GM12878 (cell line): ENCODE data around the gene PYGM. TPM values are rescaled to one million over a fixed set of nuclear protein-coding genes. Genes with fewer than 3 reads are reported as not detected.

ENCODE experiments used
- CBFB ChIP-seq: IDR thresholded peaks from 2 replicates; pipeline ENCODE4 v1.6.1; 2016; ENCODE audit warnings: antibody characterized with exemption, low read depth
- CHD2 ChIP-seq: IDR thresholded peaks from 2 replicates; pipeline ENCODE4 v1.6.1; 2011; ENCODE audit warnings: low read depth, low read length, improper control_type of control experiment, borderline replicate concordance
- E4F1 ChIP-seq: fragments of 450-650 bp; IDR thresholded peaks from 2 replicates; pipeline ENCODE4 v1.6.1; 2018; ENCODE audit warnings: borderline replicate concordance, mild to moderate bottlenecking; ENCODE audit not compliant: partially characterized antibody
- EP300 ChIP-seq, 2 experiments: fragments of 150-350 bp in 1 of 2; IDR thresholded peaks; 2 replicates each; pipeline ENCODE4 v1.6.1; 2011 to 2012; ENCODE audit warnings: low read depth in 2 of 2, low read length in 2 of 2, borderline replicate concordance in 1 of 2, improper control_type of control experiment in 1 of 2, inconsistent platforms in 1 of 2; ENCODE audit not compliant: control insufficient read depth in 1 of 2
- FOS ChIP-seq: IDR thresholded peaks from 3 replicates; pipeline ENCODE4 v1.6.1; 2011; ENCODE audit warnings: borderline replicate concordance; ENCODE audit not compliant: insufficient read length; ENCODE audit errors: extremely low read depth
- HDAC6 ChIP-seq: fragments of 200-600 bp; sonication (generic); IDR thresholded peaks from one replicate; pipeline ENCODE4 v1.8.0; 2017; ENCODE audit warnings: antibody characterized with exemption; ENCODE audit not compliant: unreplicated experiment
- IRF3 ChIP-seq: fragments of 450-650 bp; IDR thresholded peaks from 2 replicates; pipeline ENCODE4 v1.6.1; 2014; ENCODE audit warnings: mild to moderate bottlenecking
- NBN ChIP-seq: fragments of 450-650 bp; IDR thresholded peaks from 2 replicates; pipeline ENCODE4 v1.6.1; 2016
- NR2C1 ChIP-seq: fragments of 450-650 bp; IDR thresholded peaks from 2 replicates; pipeline ENCODE4 v1.6.1; 2017; ENCODE audit warnings: antibody characterized with exemption, mild to moderate bottlenecking, moderate library complexity
- SIN3A ChIP-seq: IDR thresholded peaks from 2 replicates; pipeline ENCODE4 v1.6.1; 2012; ENCODE audit warnings: low read depth, low read length, improper control_type of control experiment
- SPI1 ChIP-seq: IDR thresholded peaks from 2 replicates; pipeline ENCODE4 v1.6.1; 2011; ENCODE audit warnings: low read depth, mild to moderate bottlenecking, low read length, moderate library complexity, borderline replicate concordance; ENCODE audit not compliant: insufficient read depth
- STAT3 ChIP-seq: IDR thresholded peaks from 2 replicates; pipeline ENCODE4 v1.6.1; 2011; ENCODE audit warnings: low read depth, low read length, improper control_type of control experiment
- SUZ12 ChIP-seq: fragments of 200-600 bp; sonication (generic); IDR thresholded peaks from one replicate; pipeline ENCODE4 v1.6.1; 2018; ENCODE audit warnings: antibody characterized with exemption, mild to moderate bottlenecking; ENCODE audit not compliant: unreplicated experiment
- ZNF687 ChIP-seq: fragments of 450-650 bp; IDR thresholded peaks from 2 replicates; pipeline ENCODE4 v1.6.1; 2017; ENCODE audit warnings: mild to moderate bottlenecking, moderate library complexity
- polyA plus RNA-seq, 11 experiments: library from polyadenylated mRNA; depleted of rRNA in 4 of 11; unstranded in 6 of 11; stranded (reverse) in 5 of 11; fragments of >200 nt; fragmentation: Nextera tagmentation in 4 of 11; fragmentation: Illumina TruSeq in 1 of 11; extraction: Ambion mirVana in 4 of 11; extraction: Trizol in 1 of 11; gene quantifications; 1 replicate in 1 of 11; 2 replicates in 10 of 11; pipeline versions ENCODE4 v1.2.1 to v1.2.3, GENCODE V29; 2011 to 2016; ENCODE audit warnings: inconsistent platforms in 2 of 11, missing spikeins in 2 of 11, low read depth in 1 of 11
- total RNA-seq, 4 experiments: library from RNA; depleted of rRNA in 3 of 4; stranded (reverse); fragments of >200 nt in 3 of 4; fragmentation: Illumina TruSeq in 1 of 4; extraction: Trizol in 1 of 4; gene quantifications; 2 replicates each; pipeline versions ENCODE4 v1.2.1 to v1.2.3, GENCODE V29; 2013 to 2021
- TF ChIP-seq, protein P1 (sequence below): IDR thresholded peaks from 2 replicates; pipeline ENCODE4 v1.6.1; 2011; ENCODE audit warnings: low read depth, mild to moderate bottlenecking, low read length, moderate library complexity, borderline replicate concordance; ENCODE audit errors: extremely low read depth
- TF ChIP-seq, protein P2 (sequence below): fragments of 450-650 bp; IDR thresholded peaks from 2 replicates; pipeline ENCODE4 v1.6.1; 2016; ENCODE audit warnings: mild to moderate bottlenecking

Gene PYGM
- total and polyA plus RNA-seq, 10 of the 15 experiments (the other 5 are each of a cell fraction or from before 2014, with no cell fraction given) = 0.04 to 3.7 (median 0.27) TPM; not detected in 1

- TF ChIP-seq SPI1 (no peak), NR2C1 (no peak), NBN (peak; percentile 65; the same call in 1 of the 2 replicates), ZNF687 (no peak), FOS (no peak), HDAC6 (no peak), IRF3 (no peak), E4F1 (no peak), CBFB (0 out of 2 replicates have a peak, but pooled peaks have one; percentile 16), EP300 (IDR thresholded peaks at IDR 0.05; ENCODE audit: borderline replicate concordance in 1 of 2, control insufficient read depth in 1 of 2, low read depth in 2 of 2, low read length in 2 of 2) (no peak), SIN3A (0 out of 2 replicates have a peak, but pooled peaks have one; percentile 42), STAT3 (0 out of 2 replicates have a peak, but pooled peaks have one; percentile 33), CHD2 (no peak), SUZ12 (no peak)
- TF ChIP-seq, protein P1, sequence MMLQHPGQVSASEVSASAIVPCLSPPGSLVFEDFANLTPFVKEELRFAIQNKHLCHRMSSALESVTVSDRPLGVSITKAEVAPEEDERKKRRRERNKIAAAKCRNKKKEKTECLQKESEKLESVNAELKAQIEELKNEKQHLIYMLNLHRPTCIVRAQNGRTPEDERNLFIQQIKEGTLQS = no peak
- TF ChIP-seq, protein P2, sequence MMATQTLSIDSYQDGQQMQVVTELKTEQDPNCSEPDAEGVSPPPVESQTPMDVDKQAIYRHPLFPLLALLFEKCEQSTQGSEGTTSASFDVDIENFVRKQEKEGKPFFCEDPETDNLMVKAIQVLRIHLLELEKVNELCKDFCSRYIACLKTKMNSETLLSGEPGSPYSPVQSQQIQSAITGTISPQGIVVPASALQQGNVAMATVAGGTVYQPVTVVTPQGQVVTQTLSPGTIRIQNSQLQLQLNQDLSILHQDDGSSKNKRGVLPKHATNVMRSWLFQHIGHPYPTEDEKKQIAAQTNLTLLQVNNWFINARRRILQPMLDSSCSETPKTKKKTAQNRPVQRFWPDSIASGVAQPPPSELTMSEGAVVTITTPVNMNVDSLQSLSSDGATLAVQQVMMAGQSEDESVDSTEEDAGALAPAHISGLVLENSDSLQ = peak; percentile 15; the same call in 1 of the 2 replicates
These were observed 12.7 kb upstream of the PYGM start (continued) for GRCh38 chr11:64772303-64773018.
